GM18951 (cell line): ENCODE measurements around the gene FAR2.
"Not testable (repeated sequence)": the region's sequence is repeated elsewhere in the genome, so short reads cannot be mapped to it uniquely, and the experiment has no call there.

ENCODE experiments used
- POLR2A ChIP-seq: IDR thresholded peaks from 4 replicates; pipeline ENCODE4 v1.6.1; 2011; ENCODE audit warnings: mild to moderate bottlenecking; ENCODE audit not compliant: insufficient read length, insufficient read depth; ENCODE audit errors: extremely low read depth
- in situ Hi-C: fragments of 300-500 bp; cut with MboI; formaldehyde crosslinking; loops from one replicate; pipeline ENCODE4 v1.12.0; 2022; ENCODE audit warnings: low sequenced_read_pairs, mixed read lengths, inconsistent platforms; ENCODE audit not compliant: unreplicated experiment

The FAR2 gene

GRCh38 chr12:29148911-29149690 is at the start of gene FAR2:
TSS of gene FAR2 (plus strand) at chr12:29149278. CDS start at chr12:29270450, 121,172 bp downstream.
- in situ Hi-C loops, result no loop called here
- TF ChIP-seq POLR2A, result peak; percentile 72

GRCh38 chr12:29102741-29103140 is 46.3 kb upstream of the FAR2 start:
- in situ Hi-C loops, result no loop called here
- no peak for TF ChIP-seq POLR2A

GRCh38 chr12:29103539-29103974 is 45.5 kb upstream of the FAR2 start:
- in situ Hi-C loops, result no loop called here
- TF ChIP-seq POLR2A, result no peak

- TF ChIP-seq POLR2A, result no peak
- in situ Hi-C loops, result no loop called here
Observed at GRCh38 chr12:29104516-29104915, 44.6 kb upstream of the FAR2 start.

- in situ Hi-C loops, result no loop called here
- no peak for TF ChIP-seq POLR2A
Observed at GRCh38 chr12:29110506-29111442, 38.3 kb upstream of the FAR2 start.

- TF ChIP-seq POLR2A, result no peak
- in situ Hi-C loops, result no loop called here
Observed at GRCh38 chr12:29113101-29113500, 36.0 kb upstream of the FAR2 start.

GRCh38 chr12:29116414-29116813 is 32.7 kb upstream of the FAR2 start:
- in situ Hi-C loops, result no loop called here

GRCh38 chr12:29131539-29131938 is 17.5 kb upstream of the FAR2 start:
- no peak for TF ChIP-seq POLR2A
- in situ Hi-C loops, result no loop called here

More at GRCh38 chr12:29116414-29116813, 32.7 kb upstream of the FAR2 start:
- TF ChIP-seq POLR2A, result no peak

- in situ Hi-C loops, result no loop called here
- no peak for TF ChIP-seq POLR2A
Observed at GRCh38 chr12:29132316-29132715, 16.8 kb upstream of the FAR2 start.

GRCh38 chr12:29133181-29133580 is 15.9 kb upstream of the FAR2 start:
- no peak for TF ChIP-seq POLR2A
- in situ Hi-C loops, result no loop called here

GRCh38 chr12:29133680-29134079 is 15.4 kb upstream of the FAR2 start:
- in situ Hi-C loops, result no loop called here
- no peak for TF ChIP-seq POLR2A

- in situ Hi-C loops, result not testable (repeated sequence)
Observed at GRCh38 chr12:29138256-29138655, 10.8 kb upstream of the FAR2 start.

- in situ Hi-C loops, result not testable (repeated sequence)
Observed at GRCh38 chr12:29138855-29139254, 10.2 kb upstream of the FAR2 start.

- TF ChIP-seq POLR2A, result no peak
- in situ Hi-C loops, result no loop called here
Observed at GRCh38 chr12:29145372-29146170, 3.5 kb upstream of the FAR2 start.
